Suppressor macrophage (primary cell): ENCODE data around the gene LIPE.
A peak's percentile ranks its signal among the peaks of the same experiment; 100 is the strongest.

Experiments used
- DNase-seq, 4 experiments: peaks; one replicate each; pipeline ENCODE4 v3.0.0-alpha.2; 2020 to 2022

The LIPE gene

GRCh38 chr19:42412661-42413076 is 14.5 kb downstream of the LIPE start:
- no peak for DNase-seq

GRCh38 chr19:42412227-42412626 is 15.0 kb downstream of the LIPE start:
- DNase-seq, result no peak

GRCh38 chr19:42411581-42412178 is 15.5 kb downstream of the LIPE start:
- DNase-seq, result no peak

DNA sequence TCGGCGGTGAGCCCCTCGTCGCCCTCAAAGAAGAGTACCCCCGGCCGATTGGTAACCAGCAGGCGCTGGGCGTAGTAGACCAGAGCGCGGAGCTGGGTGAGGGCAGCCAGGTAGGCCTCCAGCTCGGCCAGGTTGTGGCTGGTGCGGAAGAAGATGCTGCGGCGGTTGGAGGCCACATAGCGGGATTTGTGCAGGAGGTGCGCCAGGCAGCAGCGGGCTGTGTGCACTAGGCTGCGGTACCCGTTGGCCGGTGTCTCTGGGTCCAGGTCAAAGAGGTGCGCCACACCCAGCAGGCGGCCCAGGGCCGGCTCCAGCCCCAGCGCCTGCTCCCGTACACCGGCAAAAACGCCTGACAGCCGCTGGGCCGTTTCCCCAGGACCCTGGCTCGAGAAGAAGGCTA is 16.8 kb downstream of the LIPE start:
- no peak for DNase-seq

DNA sequence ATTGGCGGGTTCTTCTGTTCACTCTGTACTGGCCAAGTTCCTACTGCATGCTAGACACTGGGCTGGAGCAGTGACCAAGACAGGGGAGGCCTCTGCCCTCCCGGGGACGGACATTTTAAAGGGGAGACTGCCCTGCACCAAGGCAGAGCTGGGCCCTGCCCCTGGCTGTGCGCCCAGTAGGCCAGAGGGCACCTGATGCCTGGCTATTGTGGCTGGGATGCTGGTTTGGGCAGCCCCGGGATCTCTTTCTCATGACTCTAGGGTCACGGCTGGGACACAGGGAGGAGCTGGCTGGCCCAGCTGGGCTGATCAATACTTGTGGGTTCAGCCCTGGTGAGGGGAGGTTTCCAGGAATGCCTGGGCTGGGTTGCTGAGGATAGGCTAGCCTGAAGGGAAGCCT is 17.7 kb downstream of the LIPE start:
- no peak for DNase-seq

- DNase-seq, result no peak
These were observed 19.4 kb downstream of the LIPE start for GRCh38 chr19:42407816-42408175.

GRCh38 chr19:42407085-42407815 is 19.9 kb downstream of the LIPE start:
- DNase-seq, result no peak

DNA sequence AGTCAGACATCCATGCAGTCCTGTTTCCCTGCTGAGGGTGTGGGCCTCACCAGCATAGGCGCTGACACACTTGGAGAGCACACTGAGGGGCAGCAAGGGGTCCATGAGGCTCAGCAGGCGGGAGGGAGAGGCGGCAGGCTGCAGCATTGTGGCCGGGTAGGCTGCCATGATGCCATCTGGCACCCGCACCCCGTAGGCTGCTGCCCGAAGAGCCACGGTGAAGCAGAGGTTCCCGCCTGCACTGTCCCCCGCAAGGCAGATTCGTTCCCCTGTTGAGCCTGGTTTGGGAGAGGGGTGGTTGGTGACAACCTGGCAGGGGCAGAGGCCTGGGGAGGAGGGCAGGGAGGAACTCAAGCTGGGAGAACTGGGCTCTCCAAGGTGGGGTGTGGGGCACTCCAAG is 21.1 kb downstream of the LIPE start:
- no peak for DNase-seq

- DNase-seq, result no peak
These were observed 23.6 kb downstream of the LIPE start for GRCh38 chr19:42403586-42403985.

GRCh38 chr19:42402376-42403116 is 24.6 kb downstream of the LIPE start:
- DNase-seq, result no peak

DNA sequence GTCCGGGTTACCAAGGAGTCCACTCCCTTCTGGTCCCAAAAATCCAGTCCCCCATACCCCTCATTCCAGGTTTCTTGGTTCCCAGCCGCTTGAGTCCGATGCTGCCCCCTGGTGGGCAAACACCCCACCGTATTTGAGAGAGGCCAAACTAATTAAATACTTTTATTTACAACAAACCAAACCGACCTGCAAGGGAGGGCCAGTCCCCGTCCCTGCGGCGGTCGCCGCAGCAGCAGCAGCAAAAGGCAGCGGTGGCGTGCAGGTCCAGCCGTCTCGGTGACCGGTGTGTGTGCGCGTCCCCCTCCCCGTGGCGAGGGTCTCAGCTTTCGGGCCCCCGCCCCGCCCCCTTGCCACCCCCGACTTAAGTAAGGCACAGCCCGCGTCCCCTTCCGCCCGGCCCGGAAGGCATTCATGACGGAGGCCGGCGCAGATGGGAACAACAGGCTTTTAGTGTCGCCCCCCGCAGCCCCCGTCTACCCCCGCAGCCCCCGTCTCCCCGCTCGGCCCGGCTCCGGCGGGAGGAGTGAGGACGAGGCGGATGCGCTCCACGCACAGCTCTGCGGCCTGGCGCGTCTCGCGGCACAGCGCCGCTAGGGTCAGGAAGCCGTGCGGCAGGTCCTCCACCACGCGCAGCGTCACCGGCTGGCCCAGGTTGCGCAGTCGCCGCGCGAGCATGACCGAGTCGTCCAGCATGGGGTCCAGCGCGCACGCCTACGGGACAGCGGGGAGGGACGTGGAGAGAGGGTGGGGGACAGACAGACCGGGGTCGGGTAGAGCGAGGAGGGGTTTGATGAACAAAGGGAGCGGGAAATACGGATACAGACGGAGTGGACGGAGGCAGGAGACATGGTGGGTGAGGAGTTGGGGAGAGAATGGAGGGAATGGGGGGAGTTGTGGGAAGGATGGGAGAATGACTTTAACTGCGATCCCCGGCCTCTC is 25.6 kb downstream of the LIPE start:
- peak; percentile 66 to 87 (median 80) for DNase-seq

DNA sequence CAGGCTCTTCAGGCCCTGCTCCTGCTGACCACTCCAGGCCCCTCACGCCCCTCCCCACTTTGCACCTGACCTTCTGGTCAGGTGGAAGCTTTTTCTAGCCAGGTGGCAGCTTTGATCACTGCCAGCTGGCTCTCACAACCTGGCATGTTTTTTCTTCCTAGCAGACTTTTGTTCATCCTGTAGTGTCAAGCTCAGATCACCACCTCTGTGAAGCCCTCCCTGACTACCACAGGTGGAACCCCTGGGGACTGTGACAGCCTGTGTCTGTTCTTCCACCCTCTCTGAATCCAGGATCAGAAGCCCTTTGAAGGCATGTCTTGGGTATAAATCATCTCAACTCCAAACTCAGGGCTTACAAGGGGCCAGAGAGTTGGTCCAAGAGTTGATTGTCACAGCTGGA is 26.8 kb downstream of the LIPE start:
- no peak for DNase-seq

GRCh38 chr19:42397263-42398166 is 29.7 kb downstream of the LIPE start:
- DNase-seq, result peak in 2 of 4 experiments; percentile 11 to 16

DNA sequence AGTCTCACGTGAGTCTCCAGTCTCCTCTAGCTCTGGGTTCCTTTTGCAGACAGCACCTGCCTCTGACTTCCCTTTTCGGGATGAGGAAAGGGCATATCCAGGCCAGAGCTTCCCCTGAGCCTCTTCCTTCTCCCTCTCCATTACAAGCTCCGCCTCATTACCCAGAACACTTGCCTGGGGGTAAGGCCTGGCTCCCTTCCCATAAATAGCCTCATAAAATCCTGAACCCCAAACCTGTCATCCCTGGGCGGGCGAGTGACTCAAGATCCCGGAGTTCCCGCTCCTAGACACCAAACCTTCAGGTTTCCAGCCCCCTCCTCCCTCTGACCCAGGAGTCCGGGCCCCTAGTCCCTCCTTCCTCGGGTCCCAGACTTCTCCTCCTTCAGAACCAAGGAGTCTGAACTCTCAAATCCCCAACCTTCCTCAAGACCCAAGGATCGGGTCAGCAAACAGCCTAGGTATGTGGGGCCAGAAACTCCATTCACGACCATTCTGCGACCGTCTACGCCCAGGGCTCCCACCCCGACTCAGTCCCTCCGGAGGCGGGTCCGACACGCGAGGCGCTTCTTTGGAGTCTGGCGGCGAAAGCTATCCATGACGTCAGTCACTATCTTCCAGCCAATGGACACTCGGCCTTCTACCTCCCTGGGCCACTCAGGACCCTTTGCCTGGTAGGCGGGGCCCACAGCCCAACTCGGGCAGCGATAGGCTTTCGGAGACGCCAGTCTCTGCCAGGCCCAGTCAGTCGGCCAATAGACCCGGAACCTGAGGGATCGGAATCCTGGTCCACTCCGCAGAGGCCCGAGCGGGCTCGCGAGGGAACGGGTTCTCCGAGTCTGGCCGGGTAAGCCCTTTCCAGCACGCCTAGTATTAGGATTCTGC is 30.6 kb downstream of the LIPE start:
- peak; percentile 97 to 99 (median 98) for DNase-seq

- DNase-seq, result no peak
These were observed 32.4 kb downstream of the LIPE start for GRCh38 chr19:42394751-42395150.

DNA sequence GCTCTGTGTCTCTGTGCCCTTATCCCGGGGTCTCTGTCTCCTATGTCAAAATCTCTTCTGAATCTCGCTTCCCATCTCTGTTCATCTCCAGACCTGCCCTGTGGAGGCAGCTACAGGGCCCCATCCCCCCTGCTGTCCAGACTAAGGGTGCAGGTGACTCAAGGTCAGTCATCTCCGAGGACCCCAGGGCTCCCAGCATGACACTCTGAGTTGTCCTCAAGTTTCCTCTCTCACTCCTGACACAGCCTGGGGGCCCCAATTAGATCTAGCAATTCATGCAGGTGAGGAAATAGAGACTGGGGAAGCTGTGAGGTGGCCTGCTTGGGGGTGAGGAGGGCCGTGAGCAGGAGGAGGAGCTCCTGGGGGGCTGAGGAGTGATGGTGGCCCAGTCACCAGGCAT is 35.0 kb downstream of the LIPE start:
- no peak for DNase-seq

DNA sequence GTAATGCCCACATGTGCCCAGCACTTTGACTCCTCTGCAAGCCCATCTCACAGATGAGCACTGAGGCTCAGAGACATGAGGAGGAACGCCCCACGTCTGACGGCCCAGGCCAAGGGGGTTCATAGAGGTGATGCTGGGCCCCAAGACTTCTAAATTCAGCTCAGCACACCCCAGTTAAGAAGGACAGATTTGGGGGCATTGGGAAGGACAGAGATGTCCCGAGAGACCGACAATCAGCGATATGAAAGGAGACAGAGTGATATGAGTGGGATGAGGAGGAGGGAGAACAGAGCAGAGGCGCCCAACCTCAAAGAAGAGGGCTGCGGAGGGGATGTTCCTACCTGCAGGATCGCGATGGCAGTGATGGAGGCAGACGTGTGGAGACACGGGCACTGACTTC is 37.3 kb downstream of the LIPE start, which contains the start of gene CNFN:
CNFN (minus strand) TSS at position 399 of the 400 bp plus-strand sequence. CDS start 1,260 bp downstream, outside the sequence.
- DNase-seq, result no peak

GRCh38 chr19:42388851-42389489 is 38.2 kb downstream of the LIPE start:
- DNase-seq, result no peak

DNA sequence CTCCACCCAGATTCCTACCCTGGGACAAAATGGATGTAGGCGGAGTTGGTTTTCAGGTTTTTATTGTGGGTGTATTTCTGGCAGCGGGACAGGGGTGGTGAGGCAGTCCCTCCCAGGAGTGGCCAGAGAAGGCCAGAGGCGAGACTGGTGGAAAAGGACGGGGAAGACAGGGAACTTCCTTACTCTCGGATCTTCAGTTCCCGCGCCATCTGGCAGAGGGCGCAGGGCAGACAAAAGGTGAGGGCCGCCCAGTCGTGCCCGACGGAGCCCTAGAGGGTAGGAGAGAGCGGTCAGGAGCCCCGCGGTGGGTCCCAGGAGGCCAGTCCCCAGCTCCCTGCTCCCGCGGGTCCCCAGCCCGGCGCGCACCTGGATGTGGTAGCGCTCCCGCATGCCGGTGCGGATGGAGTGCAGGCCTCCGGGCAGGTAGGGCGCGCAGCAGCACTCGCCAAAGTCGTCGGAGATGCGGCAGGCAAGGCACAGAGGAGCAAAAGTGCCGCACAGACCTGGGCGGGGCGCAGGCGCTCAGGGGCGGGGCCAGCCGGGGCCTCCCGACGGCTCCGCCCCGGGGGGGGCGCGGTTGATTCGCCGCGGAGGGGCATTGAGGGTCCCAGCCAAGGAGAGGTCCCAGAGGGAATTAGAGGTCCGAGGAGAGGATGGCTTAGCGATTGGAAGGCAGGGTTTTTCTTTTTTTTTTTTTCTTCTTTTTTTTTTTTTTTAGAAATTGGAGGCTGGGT is 40.0 kb downstream of the LIPE start:
- DNase-seq, result peak; percentile 70 to 84 (median 75)
